MCF 10A (cell line): ENCODE measurements around the gene BCL2L1. TPM values are rescaled to one million over a fixed set of nuclear protein-coding genes. Genes with fewer than 3 reads are reported as not detected.
A peak's percentile ranks its signal among the peaks of the same experiment; 100 is the strongest.
"Not testable (repeated sequence)": the region's sequence is repeated elsewhere in the genome, so short reads cannot be mapped to it uniquely, and the experiment has no call there.

Experiments used
- BruUV-seq: library from RNA; stranded (reverse); fragments of 400-500 nt; replicated peaks from 2 replicates; lab custom pipeline; 2021; lab: Mats Ljungman, UMichigan
- CTCF ChIA-PET: fragments of 300-600 bp; sonication (Branson Sonifier 250); formaldehyde crosslinking; extraction: SDS; loops from one replicate; lab custom pipeline; 2021; ENCODE audit warnings: antibody characterized with exemption, inconsistent platforms; lab: Yijun Ruan, JAX
- POLR2A ChIA-PET: fragments of 300-600, 350-650 bp; sonication (Branson Sonifier 250); formaldehyde crosslinking; extraction: SDS; loops from one replicate; lab custom pipeline; 2020; ENCODE audit warnings: antibody characterized with exemption, inconsistent platforms; lab: Yijun Ruan, JAX
- DNase-seq: peaks from one replicate; pipeline ENCODE4 v3.0.0-alpha.2; 2018; ENCODE audit not compliant: unreplicated experiment
- H3K27ac Mint-ChIP-seq: one replicate; pipeline ENCODE4 v1.8.0; 2022; ENCODE audit warnings: mild to moderate bottlenecking, low read depth, mixed read lengths; ENCODE audit not compliant: unreplicated experiment
- H3K27me3 Mint-ChIP-seq: one replicate; pipeline ENCODE4 v1.8.0; 2022; ENCODE audit warnings: mixed read lengths; ENCODE audit not compliant: insufficient read depth, unreplicated experiment
- H3K36me3 Mint-ChIP-seq: one replicate; pipeline ENCODE4 v1.8.0; 2022; ENCODE audit warnings: mild to moderate bottlenecking, moderate library complexity, mixed read lengths; ENCODE audit not compliant: insufficient read depth, unreplicated experiment
- H3K4me1 Mint-ChIP-seq: one replicate; pipeline ENCODE4 v1.8.0; 2022; ENCODE audit warnings: mixed read lengths; ENCODE audit not compliant: insufficient read depth, unreplicated experiment
- H3K4me3 Mint-ChIP-seq: one replicate; pipeline ENCODE4 v1.8.0; 2022; ENCODE audit warnings: mild to moderate bottlenecking, moderate library complexity, mixed read lengths; ENCODE audit not compliant: unreplicated experiment
- H3K9me3 Mint-ChIP-seq: one replicate; pipeline ENCODE4 v1.8.0; 2022; ENCODE audit warnings: mixed read lengths; ENCODE audit not compliant: unreplicated experiment
- CTCF ChIP-seq: fragments of 200-600 bp; IDR thresholded peaks from one replicate; pipeline ENCODE4 v1.8.0; 2022; ENCODE audit warnings: antibody characterized with exemption, mild to moderate bottlenecking; ENCODE audit not compliant: unreplicated experiment
- intact Hi-C: fragments of 100-400 bp; cut with micrococcal nuclease; formaldehyde crosslinking; loops from 2 replicates; pipeline ENCODE4 v1.14.1; 2022
- total RNA-seq: library from RNA; stranded (reverse); gene quantifications from 2 replicates; pipeline ENCODE4 v1.2.3, GENCODE V29; 2022

BCL2L1 gene
- total RNA-seq, 1 experiment from 2014 or later, result 156 TPM

GRCh38 chr20:31630187-31630790 lies 92.4 kb downstream of the BCL2L1 start:
- peak; percentile 63 for DNase-seq
- Mint-ChIP-seq H3K27ac (no peak overlapping the region), H3K9me3 (no peaks in the 10 kb centered on the region), H3K4me3 (no peak overlapping the region), H3K27me3 (no peaks in the 10 kb centered on the region), H3K36me3 (no peaks in the 10 kb centered on the region), H3K4me1 (no peaks in the 10 kb centered on the region)
- intact Hi-C loops, result no loop called here
- ChIA-PET POLR2A (interaction anchor here (1.3 to 1.4 kb wide), 3 partner anchors 9 to 94 kb away, joined by 3 to 7 read pairs (median 5); no protein-coding TSS in a partner anchor), CTCF (interaction anchor here (0.6 to 6.5 kb wide), 5 partner anchors 18 to 98 kb away, joined by 3 to 46 read pairs (median 8); no protein-coding TSS in a partner anchor)
- TF ChIP-seq CTCF, result no peak
- no TSS peak for BruUV-seq

GRCh38 chr20:31628057-31628456 lies 94.6 kb downstream of the BCL2L1 start:
- DNase-seq, intact Hi-C loops, H3K27me3 Mint-ChIP-seq, H3K9me3 Mint-ChIP-seq, H3K4me1 Mint-ChIP-seq, H3K36me3 Mint-ChIP-seq, H3K4me3 Mint-ChIP-seq, BruUV-seq, H3K27ac Mint-ChIP-seq: not testable (repeated sequence)
- CTCF ChIA-PET, result interaction anchor here (1.0 kb wide), 2 partner anchors 50 to 65 kb away, joined by 3 to 4 read pairs; no protein-coding TSS in a partner anchor
- POLR2A ChIA-PET, result interaction anchor here (0.6 kb wide), 1 partner anchor 96 kb away, joined by 3 read pairs; no protein-coding TSS in a partner anchor

- H3K36me3 Mint-ChIP-seq, H3K27me3 Mint-ChIP-seq, intact Hi-C loops, H3K27ac Mint-ChIP-seq, DNase-seq, H3K4me3 Mint-ChIP-seq, H3K4me1 Mint-ChIP-seq, BruUV-seq, H3K9me3 Mint-ChIP-seq: not testable (repeated sequence)
- CTCF ChIA-PET, result interaction anchor here (1.0 to 1.4 kb wide), 4 partner anchors 40 to 97 kb away, joined by 3 to 4 read pairs (median 3); no protein-coding TSS in a partner anchor
- POLR2A ChIA-PET, result interaction anchor here (0.6 kb wide), 2 partner anchors 49 to 60 kb away, joined by 3 to 4 read pairs; no protein-coding TSS in a partner anchor
Measured at GRCh38 chr20:31626534-31626933, 96.1 kb downstream of the BCL2L1 start.

- ChIA-PET CTCF (interaction anchor here (0.6 to 4.4 kb wide), 6 partner anchors 9 to 101 kb away, joined by 3 to 29 read pairs (median 4); no protein-coding TSS in a partner anchor), POLR2A (interaction anchor here (1.0 kb wide), 1 partner anchor 63 kb away, joined by 3 read pairs; no protein-coding TSS in a partner anchor)
- H3K27ac Mint-ChIP-seq, H3K9me3 Mint-ChIP-seq, H3K4me1 Mint-ChIP-seq, intact Hi-C loops, H3K27me3 Mint-ChIP-seq, H3K4me3 Mint-ChIP-seq, H3K36me3 Mint-ChIP-seq, DNase-seq, BruUV-seq: not testable (repeated sequence)
Measured at GRCh38 chr20:31623123-31623505, 99.6 kb downstream of the BCL2L1 start.

GRCh38 chr20:31620246-31620645 lies 102.4 kb downstream of the BCL2L1 start:
- ChIA-PET POLR2A (interaction anchor here (0.7 kb wide), 1 partner anchor 1084 kb away, joined by 3 read pairs; no protein-coding TSS in a partner anchor), CTCF (interaction anchor here (3.8 kb wide), 1 partner anchor 103 kb away, joined by 9 read pairs; no protein-coding TSS in a partner anchor)
- BruUV-seq, result no TSS peak
- Mint-ChIP-seq H3K36me3 (no peaks in the 10 kb centered on the region), H3K27me3 (no peaks in the 10 kb centered on the region), H3K9me3 (no peaks in the 10 kb centered on the region), H3K4me3 (no peak overlapping the region), H3K27ac (no peak overlapping the region), H3K4me1 (no peaks in the 10 kb centered on the region)
- no peak for DNase-seq
- intact Hi-C loops, result no loop called here
- TF ChIP-seq CTCF, result no peak
